GM19467 (cell line): ENCODE measurements around the gene TKT.
"Not testable (repeated sequence)": the region's sequence is repeated elsewhere in the genome, so short reads cannot be mapped to it uniquely, and the experiment has no call there.

ENCODE experiments used
- ATAC-seq: cut with Tn5 transposase; IDR thresholded peaks from one replicate; pipeline ENCODE4 v1.9.1; 2021; ENCODE audit warnings: mild to moderate bottlenecking, moderate library complexity; ENCODE audit not compliant: unreplicated experiment

TKT gene

DNA sequence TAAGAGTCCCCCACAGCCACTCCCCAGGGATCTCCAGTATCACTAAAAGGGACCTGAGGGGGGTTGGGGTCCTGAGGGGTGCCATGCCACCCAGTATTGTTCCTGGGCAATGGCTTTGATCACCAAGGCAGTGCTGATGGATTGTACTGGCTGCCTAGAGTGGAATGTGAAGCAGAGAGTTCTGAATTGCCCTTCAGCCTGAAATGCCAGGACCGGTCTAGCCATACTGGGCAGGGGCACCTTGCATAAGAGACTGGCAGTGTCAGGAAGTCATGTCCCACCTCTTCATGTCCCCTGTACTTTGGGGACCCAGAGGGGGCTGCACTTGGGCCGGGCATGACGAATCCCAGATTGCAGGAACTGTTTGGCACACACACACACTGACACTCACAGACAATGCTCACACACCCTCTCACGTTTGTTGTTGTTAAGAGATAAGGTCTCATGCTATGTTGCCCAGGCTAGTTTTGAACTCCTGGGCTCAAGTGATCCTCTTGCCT is 4.5 kb upstream of the TKT start:
- no peak for ATAC-seq

DNA sequence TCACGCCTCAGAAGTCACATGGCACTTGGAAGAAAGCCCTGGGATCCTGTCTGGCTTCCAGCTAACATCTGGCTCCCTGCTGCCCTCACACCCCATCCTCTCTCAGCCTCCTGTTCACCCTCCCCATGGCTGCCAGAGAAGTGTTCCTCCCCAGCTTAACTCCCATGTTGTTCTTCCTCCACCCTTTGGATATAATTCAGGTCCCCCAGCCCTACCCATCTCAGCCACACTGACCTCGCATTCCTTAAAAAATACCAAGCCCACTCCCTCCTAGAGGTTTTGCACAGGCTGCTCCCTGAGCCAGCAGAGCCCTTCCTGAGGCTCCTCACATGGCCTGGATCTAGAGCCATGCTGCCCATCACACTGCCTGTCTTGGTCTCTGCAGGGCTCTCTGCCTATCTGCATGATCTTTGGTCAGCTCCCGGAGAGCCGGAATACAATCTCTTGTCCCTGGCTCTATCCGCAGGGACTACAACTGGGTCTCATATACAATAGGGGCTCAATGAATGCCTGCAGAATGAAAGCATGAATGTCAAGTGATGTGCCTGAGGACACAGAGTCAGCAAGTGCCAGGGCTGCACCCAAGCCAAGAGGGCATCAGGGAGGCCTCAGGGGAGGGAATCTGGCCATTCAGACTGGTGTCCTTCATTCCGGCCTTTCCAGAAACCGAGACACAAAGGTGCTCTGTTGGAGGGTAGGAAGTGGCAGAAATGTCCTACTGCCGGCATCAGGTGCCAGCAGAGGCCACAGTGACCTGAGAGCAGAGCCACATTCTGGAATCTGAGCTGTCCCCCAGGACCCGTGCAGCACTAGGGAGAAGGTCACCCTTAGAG is 3.8 kb upstream of the TKT start:
- ATAC-seq = no peak

- no peak for ATAC-seq
These were observed 3.0 kb upstream of the TKT start for GRCh38 chr3:53258600-53259426.

DNA sequence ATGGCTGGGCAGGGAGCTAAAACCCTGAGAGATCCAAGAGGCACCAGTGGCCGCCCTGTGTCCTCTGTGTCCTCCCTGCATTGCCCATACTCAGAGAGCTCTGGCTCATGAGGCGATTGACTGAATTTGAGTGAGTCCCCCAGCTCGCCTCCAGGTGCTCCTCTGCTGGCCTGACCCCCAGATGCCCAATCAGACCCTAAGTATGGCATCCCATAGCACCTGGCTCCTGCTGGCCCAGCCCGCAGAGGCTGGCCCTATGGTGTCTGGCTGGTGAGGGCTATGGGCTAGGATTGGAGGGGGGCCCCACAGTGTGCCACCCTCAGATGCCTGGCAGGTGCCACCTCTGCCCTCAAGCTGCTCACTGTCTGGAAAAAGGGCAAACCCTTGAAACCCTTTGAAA is 1.6 kb upstream of the TKT start:
- ATAC-seq = no peak

GRCh38 chr3:53256704-53257055 is 858 bp upstream of the TKT start:
- ATAC-seq = no peak

- ATAC-seq = peak; percentile 25
These were observed 423 bp downstream of the TKT start for GRCh38 chr3:53255423-53255774.

DNA sequence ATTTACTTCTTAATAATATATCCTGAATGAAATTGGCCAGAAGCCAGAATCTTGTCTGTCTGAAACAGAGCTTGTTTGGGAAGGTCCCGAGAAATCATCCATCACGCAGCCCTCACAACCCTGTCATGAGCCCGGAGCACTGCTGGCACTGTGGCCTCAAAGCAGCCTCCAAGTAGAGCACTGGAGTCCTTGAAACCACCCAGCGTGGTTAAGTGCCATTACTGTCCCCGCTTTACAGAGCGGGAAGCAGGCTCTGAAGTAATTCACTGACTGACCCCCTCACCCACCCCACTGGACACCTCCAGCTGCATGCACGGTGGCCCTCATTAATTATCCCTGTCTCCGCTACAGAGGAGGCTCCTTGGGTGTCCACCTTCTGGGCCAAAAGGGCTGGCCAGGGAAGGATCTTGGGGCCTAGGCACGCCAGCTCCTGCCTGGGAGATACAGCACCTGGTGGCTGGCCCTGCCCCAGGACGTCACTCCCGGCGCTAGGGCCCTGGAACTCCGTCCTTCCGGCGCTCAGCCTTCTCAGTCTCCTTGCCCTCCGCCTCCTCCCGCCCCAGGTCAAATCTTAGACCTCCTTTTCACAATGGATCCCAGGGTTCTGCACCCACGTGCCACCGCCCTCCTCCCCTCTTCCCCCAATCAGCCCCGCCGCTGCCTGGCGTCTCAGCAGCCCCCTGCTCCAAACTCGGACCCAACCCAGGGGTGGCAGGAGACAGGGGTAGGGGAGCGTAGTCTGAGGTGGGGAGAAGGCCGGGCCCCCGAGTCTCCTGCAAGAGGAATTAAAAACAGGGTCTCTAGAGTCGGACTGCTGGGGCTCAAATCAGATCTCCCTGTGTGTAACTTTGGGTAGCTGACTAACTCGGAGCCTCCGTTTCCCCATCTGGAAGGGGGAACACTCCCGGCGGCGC is 1.1 kb downstream of the TKT start:
- ATAC-seq = peak; percentile 43

GRCh38 chr3:53253707-53254508 is 1.9 kb downstream of the TKT start:
- no peak for ATAC-seq

GRCh38 chr3:53252947-53253322 is 2.9 kb downstream of the TKT start:
- not testable (repeated sequence) for ATAC-seq

GRCh38 chr3:53252096-53252946 is 3.5 kb downstream of the TKT start:
- ATAC-seq = no peak

DNA sequence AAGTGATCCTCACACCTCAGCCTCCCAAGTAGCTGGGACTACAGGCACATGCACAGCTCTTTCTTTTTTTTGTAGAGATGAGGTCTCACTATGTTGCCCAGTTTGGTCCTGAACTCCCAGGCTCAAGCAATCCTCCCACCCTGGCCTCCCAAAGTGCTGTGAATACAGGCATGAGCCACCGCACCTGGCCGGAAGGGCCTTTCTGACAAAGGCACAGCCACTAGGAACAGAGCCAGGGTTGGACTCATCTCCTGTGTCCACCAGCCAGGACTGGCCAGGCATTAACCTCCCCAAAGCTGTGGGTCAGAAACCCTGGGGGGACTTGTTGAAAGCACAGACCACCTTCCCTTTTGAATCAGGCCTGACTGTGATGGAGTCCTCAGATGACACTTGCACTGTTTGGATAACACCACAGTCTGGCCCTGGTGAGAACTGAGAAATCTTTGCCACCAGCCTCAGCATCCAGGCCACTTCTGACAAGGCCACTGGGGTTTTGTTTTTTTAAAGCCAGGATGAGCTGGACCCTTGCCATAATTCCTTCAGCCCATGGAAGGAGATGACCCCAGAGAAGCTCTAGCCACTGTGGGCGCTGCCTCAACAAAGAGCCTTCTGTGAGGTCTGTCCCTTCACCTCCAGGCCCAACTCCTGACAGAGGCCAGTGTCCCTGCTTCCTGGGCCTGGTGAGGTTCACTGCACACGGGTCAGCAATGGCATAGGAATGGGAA is 4.8 kb downstream of the TKT start:
- ATAC-seq = no peak

DNA sequence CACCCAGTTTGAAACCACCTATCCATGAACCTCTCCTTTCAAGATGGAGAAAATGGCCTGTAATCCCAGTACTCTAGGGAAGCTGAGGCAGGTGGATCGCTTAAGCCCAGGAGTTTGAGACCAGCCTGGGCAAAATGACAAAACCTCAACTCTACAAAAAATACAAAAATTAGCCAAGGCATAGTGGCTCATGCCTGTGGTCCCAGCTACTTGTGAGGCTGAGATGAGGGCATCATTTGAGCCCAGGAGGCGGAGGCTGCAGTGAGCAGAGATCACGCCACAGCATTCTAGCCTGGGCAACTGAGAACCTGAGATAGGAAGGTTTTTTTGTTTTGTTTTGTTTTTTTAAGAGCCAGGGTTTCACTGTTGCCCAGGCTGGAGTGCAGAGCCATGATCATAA is 5.4 kb downstream of the TKT start:
- no peak for ATAC-seq

DNA sequence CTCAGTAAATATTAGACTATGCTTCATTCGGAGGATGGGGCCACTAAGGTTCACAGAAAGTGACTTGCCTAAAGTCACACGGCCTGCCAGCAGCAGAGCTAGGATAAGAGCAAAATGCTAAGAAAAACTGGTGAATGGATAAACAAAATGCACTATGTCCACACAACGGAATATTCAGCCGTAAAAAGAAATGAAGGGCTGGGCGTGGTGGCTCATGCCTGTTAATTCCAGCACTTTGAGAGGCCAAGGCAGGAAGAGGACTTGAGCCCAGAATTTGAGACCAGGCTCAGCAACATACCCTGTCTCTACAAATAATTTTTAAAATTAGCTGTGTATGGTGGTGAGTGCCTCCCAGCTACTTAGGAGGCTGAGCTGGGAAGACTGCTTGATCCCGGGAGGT is 7.7 kb downstream of the TKT start:
- no peak for ATAC-seq

DNA sequence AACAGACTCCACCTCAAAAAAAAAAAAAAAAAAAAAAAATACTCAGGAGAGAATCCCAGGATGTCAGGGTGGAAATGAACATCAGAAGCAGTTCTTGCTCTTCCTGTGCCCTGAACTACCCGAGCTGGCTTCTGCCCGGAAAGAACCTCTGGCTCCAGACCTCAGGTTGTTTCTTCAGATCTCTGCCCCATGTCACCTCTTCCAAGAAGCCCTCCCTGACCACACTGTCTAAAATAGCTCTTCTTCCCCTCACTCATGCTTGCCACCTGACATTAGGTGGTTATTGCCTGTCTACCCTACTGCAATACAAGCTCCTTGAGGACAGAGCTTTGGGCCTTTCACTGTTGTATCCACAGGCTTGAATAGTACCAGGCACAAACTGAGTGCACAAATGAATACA is 8.2 kb downstream of the TKT start:
- no peak for ATAC-seq

DNA sequence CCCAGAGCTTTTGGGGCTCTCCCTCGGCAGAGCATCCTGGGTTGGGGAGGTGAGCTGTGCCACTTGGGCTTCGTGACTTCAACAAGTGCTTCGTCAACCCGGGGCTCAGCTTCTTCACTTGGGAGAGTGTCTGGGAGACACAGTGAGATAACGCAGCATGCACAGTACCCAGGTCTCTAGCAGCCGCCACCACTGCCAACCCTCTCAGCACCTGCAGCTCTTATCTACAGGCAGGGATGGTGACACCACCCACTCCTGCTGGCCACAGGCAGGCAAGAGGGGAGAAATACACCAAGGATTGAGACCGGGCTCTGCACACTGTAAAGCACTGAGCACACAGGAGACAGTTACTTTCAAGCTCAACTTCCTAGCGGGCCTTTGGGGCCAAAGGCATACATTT is 11.6 kb downstream of the TKT start:
- no peak for ATAC-seq

GRCh38 chr3:53243785-53244184 is 12.0 kb downstream of the TKT start:
- ATAC-seq = no peak

GRCh38 chr3:53243165-53243564 is 12.7 kb downstream of the TKT start:
- ATAC-seq = no peak

- ATAC-seq = no peak
These were observed 13.2 kb downstream of the TKT start for GRCh38 chr3:53242642-53243041.

- no peak for ATAC-seq
These were observed 13.7 kb downstream of the TKT start for GRCh38 chr3:53242155-53242554.
